HL-60 (cell line): ENCODE results near the gene ESPNL.
A peak's percentile ranks its signal among the peaks of the same experiment; 100 is the strongest.

ENCODE experiments used
- DNase-seq, 2 experiments: peaks; one replicate each; pipeline ENCODE4 v3.0.0-alpha.2; 2010 to 2020; ENCODE audit warnings: low read depth in 1 of 2, low spot score in 1 of 2
- H3K27ac ChIP-seq: fragments of 250-450 bp; sonication (Bioruptor Pico); replicated peaks from 2 replicates; pipeline ENCODE4 v1.5.1; 2020; ENCODE audit warnings: mild to moderate bottlenecking, moderate library complexity
- H3K27me3 ChIP-seq: fragments of 250-450 bp; sonication (Bioruptor Pico); 2 replicates; pipeline ENCODE4 v1.5.1; 2021; ENCODE audit warnings: mild to moderate bottlenecking, moderate library complexity; ENCODE audit not compliant: insufficient read depth, poor library complexity, severe bottlenecking
- H3K4me3 ChIP-seq: replicated peaks from 2 replicates; pipeline ENCODE4 v1.5.1; 2011; ENCODE audit warnings: mild to moderate bottlenecking, control low read depth, low read length; ENCODE audit not compliant: insufficient read depth
- CTCF ChIP-seq: IDR thresholded peaks from one replicate; pipeline ENCODE4 v1.5.1; 2011; ENCODE audit warnings: low read length, control low read depth, inconsistent platforms; ENCODE audit not compliant: insufficient read depth
- GABPA ChIP-seq: IDR thresholded peaks from 2 replicates; pipeline ENCODE4 v1.6.1; 2012; ENCODE audit warnings: low read depth
- POLR2AphosphoS5 ChIP-seq: IDR thresholded peaks from 2 replicates; pipeline ENCODE4 v1.6.1; 2012; ENCODE audit warnings: low read depth
- REST ChIP-seq: IDR thresholded peaks from 2 replicates; pipeline ENCODE4 v1.6.1; 2012; ENCODE audit warnings: low read depth; ENCODE audit not compliant: insufficient replicate concordance
- SPI1 ChIP-seq: IDR thresholded peaks from 2 replicates; pipeline ENCODE4 v1.6.1; 2012; ENCODE audit warnings: low read depth, mild to moderate bottlenecking, borderline replicate concordance

Gene ESPNL

GRCh38 chr2:238059505-238059904, 40.6 kb upstream of the ESPNL start:
- Histone ChIP-seq H3K4me3 (no peak overlapping the region), H3K27ac (peak overlapping the region; percentile 86; the same call in 1 of the 2 replicates), H3K27me3 (no peaks in the 10 kb centered on the region)
- no peak for DNase-seq
- TF ChIP-seq POLR2AphosphoS5 (no peak), CTCF (no peak), GABPA (no peak), REST (no peak), SPI1 (no peak)

GRCh38 chr2:238060096-238060541, 40.0 kb upstream of the ESPNL start:
- H3K27ac ChIP-seq = peak overlapping the region; percentile 86
- H3K27me3 ChIP-seq = no peaks in the 10 kb centered on the region
- TF ChIP-seq CTCF = no peak
- TF ChIP-seq SPI1 = 0 out of 2 replicates have a peak, but pooled peaks have one; percentile 58
- DNase-seq = peak in 1 of 2 experiments; percentile 20
- peak overlapping the region; percentile 99 for H3K4me3 ChIP-seq

- peak; percentile 85 for TF ChIP-seq POLR2AphosphoS5
- no peak; the same call in none of the 2 replicates for TF ChIP-seq SPI1
- peak; percentile 90 for TF ChIP-seq GABPA
- TF ChIP-seq REST = no peak
- no peak for TF ChIP-seq CTCF
- Histone ChIP-seq H3K27me3 (no peaks in the 10 kb centered on the region), H3K27ac (peak within 1 kb of the TSS; percentile 86), H3K4me3 (peak within 1 kb of the TSS; percentile 99)
- DNase-seq = peak; percentile 90 to 96
Measured at GRCh38 chr2:238060542-238061314, 39.4 kb upstream of the ESPNL start, which contains the start of gene SCLY. TSS of gene SCLY (plus strand) at chr2:238061001. CDS start at chr2:238061055, 54 bp downstream.
